Measurements from ENCODE around the gene RNF39. TPM values are rescaled to one million over a fixed set of nuclear protein-coding genes. Genes with fewer than 3 reads are reported as not detected.

The RNF39 gene

GRCh38 chr6:30020626-30021025 lies 54.9 kb downstream of the RNF39 start:
- H4K5ac ChIP-seq (ENCODE audit: low read length): no peak overlapping the region
- H3K56ac ChIP-seq (ENCODE audit: low read length): no peak overlapping the region
- H2BK5ac ChIP-seq (ENCODE audit: low read length): no peak overlapping the region
- H2AK5ac ChIP-seq (ENCODE audit: low read length): no peak overlapping the region
- no peaks in the 10 kb centered on the region for H3K27me3 ChIP-seq (ENCODE audit: insufficient read depth, low read length, poor library complexity)
- no peak overlapping the region for H2BK15ac ChIP-seq (replicated peaks; ENCODE audit: low read depth)
- H3K9ac ChIP-seq (ENCODE audit: low read length): no peak overlapping the region
- no peak overlapping the region for H3K27ac ChIP-seq (ENCODE audit: low read depth, low read length)
- no peak for DNase-seq
- no peak overlapping the region for H4K8ac ChIP-seq (ENCODE audit: low read depth, low read length)
- no peak overlapping the region for H3K23ac ChIP-seq (ENCODE audit: low read length)
- H3K4me1 ChIP-seq (ENCODE audit: control insufficient read depth, low read depth, low read length): no peaks in the 10 kb centered on the region
- H3K4me2 ChIP-seq (ENCODE audit: low read length): no peak overlapping the region
- H3K4me3 ChIP-seq (ENCODE audit: low read length): no peak overlapping the region
- no peaks in the 10 kb centered on the region for H3K36me3 ChIP-seq (ENCODE audit: control insufficient read depth, insufficient read depth, low read length)
- H3K79me1 ChIP-seq (ENCODE audit: low read length): no peaks in the 10 kb centered on the region
- WGBS (ENCODE audit: extremely low coverage, insufficient coverage, low lambda C conversion rate): no CpG with 5 or more reads among the region's 1 CpG
- H3K18ac ChIP-seq (ENCODE audit: low read length): no peak overlapping the region
- no peak overlapping the region for H2BK120ac ChIP-seq (ENCODE audit: low read depth, low read length)
- H3K79me2 ChIP-seq (ENCODE audit: control insufficient read depth, insufficient read depth, low read length): no peaks in the 10 kb centered on the region
- H3K4ac ChIP-seq (ENCODE audit: low read depth, low read length): no peak overlapping the region

Small RNAs within 50 kb of the gene (small RNA-seq; reads per million reads assigned to genes)
- gene RF02218 (ENCODE audit: insufficient read depth) (not detected), gene RF02219 (ENCODE audit: insufficient read depth) (not detected), gene RF02220 (ENCODE audit: insufficient read depth) (not detected)

Measured in mesendoderm (in vitro differentiated cells).